HCT116 (cell line): Measurements from ENCODE around the gene PROSER2. TPM values are rescaled to one million over a fixed set of nuclear protein-coding genes. Genes with fewer than 3 reads are reported as not detected.

Experiments
- ATAC-seq: fragments of 200-7000 bp; cut with Tn5 transposase; 2 replicates; pipeline ENCODE4 v1.9.1; 2020; ENCODE audit warnings: mild to moderate bottlenecking, moderate library complexity
- BruUV-seq: library from RNA; stranded (reverse); fragments of 400-500 nt; replicated peaks from 2 replicates; lab custom pipeline; 2021; lab: Mats Ljungman, UMichigan
- CTCF ChIA-PET: fragments of 300-600 bp; sonication (Branson Sonifier 250); formaldehyde crosslinking; loops from one replicate; lab custom pipeline; 2021; ENCODE audit warnings: antibody characterized with exemption; lab: Charles Lee
- POLR2A ChIA-PET: fragments of 300-600, 350-600 bp; sonication (Branson Sonifier 250); formaldehyde crosslinking; loops from one replicate; lab custom pipeline; 2021; ENCODE audit warnings: antibody characterized with exemption; lab: Charles Lee
- RAD21 ChIA-PET, 2 experiments: fragments of 300-600 bp; sonication (Branson Sonifier 250); formaldehyde crosslinking; loops; one replicate each; lab custom pipeline; 2023; ENCODE audit warnings: low total read pairs in 2 of 2; ENCODE audit not compliant: uncharacterized antibody in 2 of 2, unreplicated experiment in 2 of 2, low non-redundant PET in 1 of 2; lab: Charles Lee
- DNase-seq: peaks from one replicate; pipeline ENCODE4 v3.0.0-alpha.2; 2010; ENCODE audit warnings: low read depth, low spot score
- H2AFZ ChIP-seq: fragments of 200-600 bp; shearing (Covaris generic), sonication (generic); 2 replicates; pipeline ENCODE4 v1.6.1; 2017; ENCODE audit warnings: low read depth, mixed run types, mixed read lengths, antibody characterized with exemption, low read length; ENCODE audit not compliant: poor library complexity, severe bottlenecking
- H3K27ac ChIP-seq: 2 replicates; pipeline ENCODE4 v1.5.1; 2012; ENCODE audit warnings: low read depth, low read length
- H3K27me3 ChIP-seq: fragments of 200-600 bp; sonication (generic); 2 replicates; pipeline ENCODE4 v1.6.1; 2016; ENCODE audit warnings: mixed run types, low read length, mixed read lengths; ENCODE audit not compliant: insufficient read depth
- H3K36me3 ChIP-seq, 2 experiments: fragments of 200-500 bp in 1 of 2; fragments of 200-600 bp in 1 of 2; sonication (Bioruptor generic) in 1 of 2; sonication (generic) in 1 of 2; 2 replicates each; pipeline versions ENCODE4 v1.5.1 to v1.6.1; 2014 to 2016; ENCODE audit warnings: low read length in 2 of 2, inconsistent platforms in 1 of 2, mixed read lengths in 1 of 2, mixed run types in 1 of 2; ENCODE audit not compliant: insufficient read depth in 2 of 2, control insufficient read depth in 1 of 2
- H3K4me1 ChIP-seq, 2 experiments: fragments of 200-600 bp in 1 of 2; sonication (generic) in 1 of 2; 2 replicates each; pipeline versions ENCODE4 v1.5.1 to v1.6.1; 2012 to 2017; ENCODE audit warnings: low read length in 2 of 2, inconsistent platforms in 1 of 2, mild to moderate bottlenecking in 1 of 2, mixed read lengths in 1 of 2, mixed run types in 1 of 2, moderate library complexity in 1 of 2; ENCODE audit not compliant: insufficient read depth in 2 of 2, control insufficient read depth in 1 of 2
- H3K4me2 ChIP-seq: fragments of 200-600 bp; sonication (generic); 2 replicates; pipeline ENCODE4 v1.6.1; 2017; ENCODE audit warnings: mixed run types, low read length, mixed read lengths
- H3K4me3 ChIP-seq, 2 experiments: fragments of 200-600 bp in 1 of 2; sonication (generic) in 1 of 2; replicated peaks in 1 of 2; 2 replicates each; pipeline ENCODE4 v1.5.1; 2011 to 2016; ENCODE audit warnings: low read length in 2 of 2, control low read depth in 1 of 2, low read depth in 1 of 2, mild to moderate bottlenecking in 1 of 2, mixed read lengths in 1 of 2, mixed run types in 1 of 2
- H3K79me2 ChIP-seq: fragments of 200-600 bp; sonication (generic); 2 replicates; pipeline ENCODE4 v1.6.1; 2017; ENCODE audit warnings: mild to moderate bottlenecking, mixed run types, low read length, moderate library complexity, mixed read lengths; ENCODE audit not compliant: insufficient read depth
- H3K9ac ChIP-seq: fragments of 200-600 bp; sonication (generic); 2 replicates; pipeline ENCODE4 v1.6.1; 2016; ENCODE audit warnings: low read length, mixed read lengths
- H3K9me2 ChIP-seq: fragments of 200-600 bp; sonication (generic), shearing (Covaris generic); 2 replicates; pipeline ENCODE4 v1.6.1; 2017; ENCODE audit warnings: mixed run types, mild to moderate bottlenecking, moderate library complexity; ENCODE audit not compliant: insufficient read depth
- H3K9me3 ChIP-seq, 2 experiments: fragments of 200-500 bp in 1 of 2; fragments of 200-600 bp in 1 of 2; sonication (Bioruptor generic) in 1 of 2; sonication (generic) in 1 of 2; 2 replicates each; pipeline ENCODE4 v1.6.1; 2014 to 2017; ENCODE audit warnings: low read length in 2 of 2, mixed read lengths in 2 of 2, inconsistent platforms in 1 of 2, low read depth in 1 of 2, mild to moderate bottlenecking in 1 of 2, mixed run types in 1 of 2, moderate library complexity in 1 of 2; ENCODE audit not compliant: control insufficient read depth in 1 of 2, insufficient read depth in 1 of 2
- H4K20me1 ChIP-seq: fragments of 200-600 bp; sonication (generic), shearing (Covaris generic); 2 replicates; pipeline ENCODE4 v1.6.1; 2017; ENCODE audit warnings: mixed run types, mild to moderate bottlenecking, moderate library complexity; ENCODE audit not compliant: insufficient read depth
- ATF3 ChIP-seq: IDR thresholded peaks from 2 replicates; pipeline ENCODE4 v1.6.1; 2012
- CBX3 ChIP-seq: IDR thresholded peaks from 2 replicates; pipeline ENCODE4 v1.6.1; 2012; ENCODE audit warnings: low read depth
- CEBPB ChIP-seq: IDR thresholded peaks from 2 replicates; pipeline ENCODE4 v1.6.1; 2012; ENCODE audit warnings: low read depth
- CTCF ChIP-seq, 3 experiments: fragments of 200-600 bp in 1 of 3; sonication (generic) in 1 of 3; IDR thresholded peaks in 2 of 3; conservative IDR thresholded peaks in 1 of 3; 2 replicates each; pipeline ENCODE4 v1.5.1; 2012 to 2017; ENCODE audit warnings: low read depth in 2 of 3, low read length in 2 of 3, antibody characterized with exemption in 1 of 3, borderline replicate concordance in 1 of 3, control low read depth in 1 of 3, mild to moderate bottlenecking in 1 of 3, mixed read lengths in 1 of 3, mixed run types in 1 of 3, moderate library complexity in 1 of 3; ENCODE audit not compliant: insufficient read depth in 1 of 3
- ELF1 ChIP-seq: IDR thresholded peaks from 2 replicates; pipeline ENCODE4 v1.6.1; 2012; ENCODE audit warnings: low read depth, borderline replicate concordance
- EZH2 ChIP-seq: fragments of 200-600 bp; sonication (generic); IDR thresholded peaks from 2 replicates; pipeline ENCODE4 v1.6.1; 2017; ENCODE audit warnings: antibody characterized with exemption, mixed run types
- EZH2phosphoT487 ChIP-seq: fragments of 200-600 bp; IDR thresholded peaks from 2 replicates; pipeline ENCODE4 v1.6.1; 2018; ENCODE audit warnings: antibody characterized with exemption, borderline replicate concordance
- FOSL1 ChIP-seq: IDR thresholded peaks from 2 replicates; pipeline ENCODE4 v1.6.1; 2012; ENCODE audit warnings: low read depth
- MAX ChIP-seq: IDR thresholded peaks from 2 replicates; pipeline ENCODE4 v1.6.1; 2012
- POLR2A ChIP-seq: IDR thresholded peaks from 2 replicates; pipeline ENCODE4 v1.7.0; 2011; ENCODE audit warnings: borderline replicate concordance; ENCODE audit not compliant: insufficient read depth, insufficient read length; ENCODE audit errors: extremely low read depth
- RAD21 ChIP-seq: IDR thresholded peaks from 2 replicates; pipeline ENCODE4 v1.6.1; 2012; ENCODE audit warnings: low read depth, mild to moderate bottlenecking
- REST ChIP-seq: IDR thresholded peaks from 2 replicates; pipeline ENCODE4 v1.6.1; 2012; ENCODE audit warnings: low read depth
- SIN3A ChIP-seq: IDR thresholded peaks from 2 replicates; pipeline ENCODE4 v1.6.1; 2012; ENCODE audit warnings: low read depth
- SRF ChIP-seq: IDR thresholded peaks from 2 replicates; pipeline ENCODE4 v1.6.1; 2012; ENCODE audit warnings: low read depth
- ZFX ChIP-seq: fragments of 450-650 bp; IDR thresholded peaks from 2 replicates; pipeline ENCODE4 v1.6.1; 2017
- ZNF274 ChIP-seq: fragments of 200-500 bp; sonication (Bioruptor generic); IDR thresholded peaks from 2 replicates; pipeline ENCODE4 v1.6.1; 2014; ENCODE audit warnings: mild to moderate bottlenecking, low read depth, low read length, inconsistent platforms
- intact Hi-C: fragments of 100-400 bp; cut with micrococcal nuclease; formaldehyde crosslinking; loops from 2 replicates; pipeline ENCODE4 v1.10.0; 2022
- total RNA-seq: library from RNA; stranded (reverse); gene quantifications from one replicate; pipeline ENCODE4 v1.2.1, GENCODE V29; 2021; ENCODE audit not compliant: unreplicated experiment

The PROSER2 gene
- total RNA-seq, 1 experiment from 2014 or later: 46.2 TPM

- TF ChIP-seq EZH2 (no peak), ZNF274 (no peak), REST (no peak), ZFX (no peak), SRF (no peak), ELF1 (no peak), EZH2phosphoT487 (no peak)
- TF ChIP-seq, all 23 proteins: peak for 0
- intact Hi-C loops: no loop called here
- Histone ChIP-seq H2AFZ (no peak overlapping the region), H3K9me3 (no peaks in the 10 kb centered on the region), H3K36me3 (no peaks in the 10 kb centered on the region), H3K27ac (no peak overlapping the region), H3K9ac (no peak overlapping the region), H3K9me2 (no peaks in the 10 kb centered on the region), H3K4me2 (no peak overlapping the region), H3K27me3 (no peaks in the 10 kb centered on the region), H3K4me1 (peaks cover 0 to 10% of the 10 kb centered on the region in 2 experiments; a peak in 2 of 4 replicates), H3K4me3 (no peak overlapping the region), H3K79me2 (no peaks in the 10 kb centered on the region), H4K20me1 (no peaks in the 10 kb centered on the region)
- ChIA-PET POLR2A (no interaction called here), CTCF (no interaction called here), RAD21 (no interaction called here)
- DNase-seq (no peak), ATAC-seq (no peak)
- BruUV-seq: no TSS peak
Measured at GRCh38 chr10:11808808-11809207, 14.3 kb upstream of the PROSER2 start.

- H3K9ac ChIP-seq: no peak overlapping the region
- no peaks in the 10 kb centered on the region for H4K20me1 ChIP-seq
- no peak overlapping the region for H2AFZ ChIP-seq
- no peak overlapping the region for H3K27ac ChIP-seq
- no peaks in the 10 kb centered on the region for H3K9me2 ChIP-seq
- no peak overlapping the region for H3K4me3 ChIP-seq
- H3K4me2 ChIP-seq: peak overlapping the region; percentile 11
- intact Hi-C loops: no loop called here
- BruUV-seq: no TSS peak
- H3K27me3 ChIP-seq: no peaks in the 10 kb centered on the region
- ChIA-PET RAD21 (no interaction called here), CTCF (interaction anchor here (1.1 kb wide), 1 partner anchor 9 kb away, joined by 3 read pairs; no protein-coding TSS in a partner anchor), POLR2A (no interaction called here)
- no peaks in the 10 kb centered on the region for H3K9me3 ChIP-seq
- no peaks in the 10 kb centered on the region for H3K36me3 ChIP-seq
- DNase-seq: no peak
- H3K79me2 ChIP-seq: no peaks in the 10 kb centered on the region
- H3K4me1 ChIP-seq: peaks cover 0 to 24% of the 10 kb centered on the region in 2 experiments; a peak in 2 of 4 replicates
- ATAC-seq: peak; percentile 50
- TF ChIP-seq CTCF (IDR thresholded peaks at IDR 0.05 in 2 of 3, conservative IDR thresholded peaks at IDR 0.05 in 1 of 3; ENCODE audit: borderline replicate concordance in 1 of 3, insufficient read depth in 1 of 3, low read depth in 2 of 3, low read length in 2 of 3) (no peak), EZH2phosphoT487 (no peak), ATF3 (no peak), ZFX (no peak), SRF (no peak), ZNF274 (no peak), POLR2A (no peak), CBX3 (no peak), FOSL1 (no peak), RAD21 (no peak), MAX (no peak), SIN3A (no peak), ELF1 (no peak), CEBPB (no peak)
Measured at GRCh38 chr10:11810313-11810766, 12.8 kb upstream of the PROSER2 start.
